ENCODE data around the gene ZNF106. TPM values are rescaled to one million over a fixed set of nuclear protein-coding genes. Genes with fewer than 3 reads are reported as not detected.

Gene ZNF106
- total RNA-seq, 2 experiments from 2014 or later, result 46.4 to 46.6 TPM

- DNase-seq (no peak), ATAC-seq (no peak)
- CTCF ChIA-PET, result interaction anchor here (0.6 to 1.5 kb wide), 9 partner anchors 8 to 248 kb away, joined by 3 to 5 read pairs (median 3); partner anchors contain the start of gene VPS39
- no peak overlapping the region for H3K4me3 Mint-ChIP-seq
- intact Hi-C loops (cut with micrococcal nuclease), result no loop called here
- TF ChIP-seq CTCF (IDR thresholded peaks at IDR 0.05), result no peak
- H3K9me3 Mint-ChIP-seq, result no peaks in the 10 kb centered on the region
- POLR2A ChIA-PET, result no interaction called here
- no peak overlapping the region for H3K27ac Mint-ChIP-seq
- no peaks in the 10 kb centered on the region for H3K27me3 Mint-ChIP-seq
- no peaks in the 10 kb centered on the region for H3K36me3 Mint-ChIP-seq (ENCODE audit: low read depth)
- no peaks in the 10 kb centered on the region for H3K4me1 Mint-ChIP-seq (ENCODE audit: low read depth)
Observed at GRCh38 chr15:42384597-42384996, 106.3 kb downstream of the ZNF106 start.

- H3K4me3 Mint-ChIP-seq, result no peak overlapping the region
- peaks cover 5% of the 10 kb centered on the region for H3K9me3 Mint-ChIP-seq
- POLR2A ChIA-PET, result no interaction called here
- CTCF ChIA-PET, result interaction anchor here (1.1 kb wide), 1 partner anchor 10 kb away, joined by 3 read pairs; no protein-coding TSS in a partner anchor
- ATAC-seq (no peak), DNase-seq (no peak)
- intact Hi-C loops (cut with micrococcal nuclease), result no loop called here
- no peak for TF ChIP-seq CTCF (IDR thresholded peaks at IDR 0.05)
- H3K27me3 Mint-ChIP-seq, result no peaks in the 10 kb centered on the region
- peaks cover 5% of the 10 kb centered on the region for H3K36me3 Mint-ChIP-seq (ENCODE audit: low read depth)
- no peaks in the 10 kb centered on the region for H3K4me1 Mint-ChIP-seq (ENCODE audit: low read depth)
- no peak overlapping the region for H3K27ac Mint-ChIP-seq
Observed at GRCh38 chr15:42378011-42378410, 112.9 kb downstream of the ZNF106 start.

DNA sequence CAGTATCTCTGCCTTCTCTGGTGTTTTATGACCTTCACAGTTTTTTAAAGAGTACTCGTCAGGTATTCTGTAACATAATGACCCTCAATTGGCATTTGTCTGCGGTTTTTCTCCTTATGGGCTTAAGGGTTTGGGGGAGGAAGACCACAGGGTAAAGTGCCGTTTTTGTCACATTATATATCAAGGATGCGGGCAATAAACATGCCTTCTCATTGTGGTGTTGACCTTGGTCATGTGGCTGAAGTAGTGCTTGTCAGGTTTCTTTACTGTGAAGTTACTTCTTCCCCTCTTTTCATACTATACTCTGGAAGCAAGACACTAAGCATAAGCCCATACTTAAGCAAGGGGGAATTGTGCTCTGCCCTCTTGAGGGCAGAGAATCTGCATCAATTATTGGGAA is 115.0 kb downstream of the ZNF106 start:
- ATAC-seq (no peak), DNase-seq (no peak)
- no peak for TF ChIP-seq CTCF (IDR thresholded peaks at IDR 0.05)
- POLR2A ChIA-PET, result no interaction called here
- intact Hi-C loops (cut with micrococcal nuclease), result no loop called here
- CTCF ChIA-PET, result interaction anchor here (1.7 kb wide), 1 partner anchor 10 kb away, joined by 5 read pairs; no protein-coding TSS in a partner anchor
- no peak overlapping the region for H3K27ac Mint-ChIP-seq
- H3K4me1 Mint-ChIP-seq (ENCODE audit: low read depth), result no peaks in the 10 kb centered on the region
- H3K36me3 Mint-ChIP-seq (ENCODE audit: low read depth), result peaks cover 5% of the 10 kb centered on the region
- H3K27me3 Mint-ChIP-seq, result no peaks in the 10 kb centered on the region
- no peak overlapping the region for H3K4me3 Mint-ChIP-seq
- peaks cover 5% of the 10 kb centered on the region for H3K9me3 Mint-ChIP-seq

- Mint-ChIP-seq H3K4me3 (no peak overlapping the region), H3K4me1 (ENCODE audit: low read depth) (no peaks in the 10 kb centered on the region), H3K36me3 (ENCODE audit: low read depth) (peaks cover 5% of the 10 kb centered on the region), H3K9me3 (peaks cover 5% of the 10 kb centered on the region), H3K27me3 (no peaks in the 10 kb centered on the region), H3K27ac (no peak overlapping the region)
- CTCF ChIA-PET, result no interaction called here
- TF ChIP-seq CTCF (IDR thresholded peaks at IDR 0.05), result no peak
- ATAC-seq (no peak), DNase-seq (no peak)
- intact Hi-C loops (cut with micrococcal nuclease), result no loop called here
- POLR2A ChIA-PET, result no interaction called here
Observed at GRCh38 chr15:42375252-42375651, 115.7 kb downstream of the ZNF106 start.

GRCh38 chr15:42374810-42375209 is 116.1 kb downstream of the ZNF106 start:
- intact Hi-C loops (cut with micrococcal nuclease), result no loop called here

More at GRCh38 chr15:42374810-42375209, 116.1 kb downstream of the ZNF106 start:
- H3K4me1 Mint-ChIP-seq (ENCODE audit: low read depth), result no peaks in the 10 kb centered on the region
- H3K27ac Mint-ChIP-seq, result no peak overlapping the region
- DNase-seq (no peak), ATAC-seq (no peak)
- H3K36me3 Mint-ChIP-seq (ENCODE audit: low read depth), result peaks cover 5% of the 10 kb centered on the region
- ChIA-PET POLR2A (no interaction called here), CTCF (no interaction called here)
- no peak for TF ChIP-seq CTCF (IDR thresholded peaks at IDR 0.05)
- H3K9me3 Mint-ChIP-seq, result peaks cover 5% of the 10 kb centered on the region
- H3K4me3 Mint-ChIP-seq, result no peak overlapping the region
- H3K27me3 Mint-ChIP-seq, result no peaks in the 10 kb centered on the region
